K562 (cell line): ENCODE measurements around the gene WTIP. TPM values are rescaled to one million over a fixed set of nuclear protein-coding genes. Genes with fewer than 3 reads are reported as not detected.

Experiments used
- ATAC-seq: fragments of 200-7000 bp; cut with Tn5 transposase; 3 replicates; pipeline ENCODE4 v1.9.1; 2020; ENCODE audit warnings: moderate library complexity
- BruUV-seq: library from RNA; stranded (reverse); fragments of 400-500 nt; replicated peaks from 2 replicates; lab custom pipeline; 2021; lab: Mats Ljungman, UMichigan
- CTCF ChIA-PET: fragments of 300-600 bp; formaldehyde crosslinking; extraction: SDS; loops from one replicate; lab custom pipeline; 2021; ENCODE audit warnings: low intra/inter-chr PET ratio; lab: Yijun Ruan, JAX
- POLR2A ChIA-PET: fragments of 300-600, 350-650 bp; sonication (Branson Sonifier 250); formaldehyde crosslinking; extraction: SDS; loops from one replicate; lab custom pipeline; 2021; ENCODE audit warnings: antibody characterized with exemption, inconsistent platforms; lab: Yijun Ruan, JAX
- DNase-seq, 4 experiments: peaks; one replicate each; pipeline versions ENCODE4 v3.0.0 to v3.0.0-alpha.2; 2011 to 2018; ENCODE audit warnings: low spot score in 3 of 4, mixed read lengths in 3 of 4; ENCODE audit errors: extremely low read depth in 1 of 4
- FAIRE-seq: peaks from 2 replicates; lab custom pipeline; 2011; peaks lifted over from hg19 to GRCh38; lab: Jason Lieb, UNC
- H2AFZ ChIP-seq: 2 replicates; pipeline ENCODE4 v1.6.0; 2011; ENCODE audit warnings: low read depth, low read length, control low read depth, inconsistent platforms
- H3K27ac ChIP-seq: fragments of 200-600 bp; 3 replicates; pipeline ENCODE4 v1.8.0; 2011; ENCODE audit warnings: low read depth, mild to moderate bottlenecking, control low read depth, inconsistent platforms, low read length, moderate library complexity, mixed read lengths; ENCODE audit errors: extremely low read depth
- H3K27me3 ChIP-seq, 2 experiments: fragments of 300-600 bp in 1 of 2; 2 replicates in 1 of 2; 3 replicates in 1 of 2; pipeline versions ENCODE4 v1.6.0 to v1.8.0; 2011; ENCODE audit warnings: inconsistent platforms in 2 of 2, low read length in 2 of 2, mild to moderate bottlenecking in 1 of 2, mixed read lengths in 1 of 2, moderate library complexity in 1 of 2; ENCODE audit not compliant: control insufficient read depth in 2 of 2, insufficient read depth in 2 of 2
- H3K36me3 ChIP-seq: fragments of 300-600 bp; 3 replicates; pipeline ENCODE4 v1.8.0; 2011; ENCODE audit warnings: mild to moderate bottlenecking, low read length, inconsistent platforms; ENCODE audit not compliant: control insufficient read depth, insufficient read depth
- H3K4me1 ChIP-seq, 2 experiments: fragments of 200-600 bp in 1 of 2; replicated peaks in 1 of 2; 2 replicates in 1 of 2; 3 replicates in 1 of 2; pipeline versions ENCODE4 v1.5.1 to v1.8.0; 2011; ENCODE audit warnings: inconsistent platforms in 2 of 2, low read length in 2 of 2, mild to moderate bottlenecking in 1 of 2, mixed read lengths in 1 of 2, moderate library complexity in 1 of 2; ENCODE audit not compliant: control insufficient read depth in 2 of 2, insufficient read depth in 2 of 2
- H3K4me2 ChIP-seq: 2 replicates; pipeline ENCODE4 v1.6.1; 2011; ENCODE audit warnings: low read length, control low read depth, inconsistent platforms, mixed read lengths; ENCODE audit not compliant: insufficient read depth
- H3K4me3 ChIP-seq: fragments of 200-600 bp; sonication (generic), shearing (Covaris generic); 2 replicates; pipeline ENCODE4 v1.5.1; 2016; ENCODE audit warnings: control low read depth, inconsistent platforms
- H3K79me2 ChIP-seq: fragments of 200-600 bp; 3 replicates; pipeline ENCODE4 v1.8.0; 2011; ENCODE audit warnings: low read length, inconsistent platforms; ENCODE audit not compliant: control insufficient read depth, insufficient read depth
- H3K9ac ChIP-seq, 2 experiments: 2 replicates each; pipeline versions ENCODE4 v1.6.0 to v1.6.1; 2011; ENCODE audit warnings: low read depth in 2 of 2, low read length in 2 of 2, control low read depth in 1 of 2, inconsistent platforms in 1 of 2, mild to moderate bottlenecking in 1 of 2, mixed read lengths in 1 of 2; ENCODE audit not compliant: insufficient read depth in 1 of 2
- H3K9me1 ChIP-seq: one replicate; pipeline ENCODE4 v1.6.0; 2011; ENCODE audit warnings: inconsistent platforms, mild to moderate bottlenecking, low read length, moderate library complexity; ENCODE audit not compliant: control insufficient read depth, insufficient read depth
- H3K9me3 ChIP-seq: replicated peaks from 2 replicates; pipeline ENCODE4 v1.5.1; 2011; ENCODE audit warnings: low read depth, low read length, inconsistent platforms; ENCODE audit not compliant: control insufficient read depth, insufficient read depth
- H4K20me1 ChIP-seq: replicated peaks from 2 replicates; pipeline ENCODE4 v1.6.1; 2011; ENCODE audit warnings: low read length, inconsistent platforms, mixed read lengths; ENCODE audit not compliant: control insufficient read depth, insufficient read depth
- CREB1 ChIP-seq, 2 experiments: sonication (generic) in 1 of 2; formaldehyde crosslinking in 1 of 2; IDR thresholded peaks; 2 replicates each; pipeline versions ENCODE4 v1.6.1 to v1.8.0; 2012 to 2022; ENCODE audit warnings: inconsistent platforms in 1 of 2, mild to moderate bottlenecking in 1 of 2, missing genetic modification reagents in 1 of 2, moderate library complexity in 1 of 2
- ERF ChIP-seq: fragments of 450-650 bp; formaldehyde crosslinking; IDR thresholded peaks from 2 replicates; pipeline ENCODE4 v1.4.0; 2020; ENCODE audit warnings: mild to moderate bottlenecking, mixed read lengths
- ETS2 ChIP-seq: IDR thresholded peaks from 2 replicates; pipeline ENCODE4 v1.6.1; 2016; ENCODE audit warnings: borderline replicate concordance, missing genetic modification characterization, mild to moderate bottlenecking, moderate library complexity, missing compliant biosample characterization; ENCODE audit not compliant: poor library complexity, severe bottlenecking
- GABPB1 ChIP-seq: sonication (generic); formaldehyde crosslinking; IDR thresholded peaks from 2 replicates; pipeline ENCODE4 v1.8.0; 2022; ENCODE audit warnings: mild to moderate bottlenecking, missing genetic modification reagents
- HNRNPH1 ChIP-seq: fragments of 200-400 bp; formaldehyde crosslinking; optimal IDR thresholded peaks from 2 replicates; pipeline ENCODE3; 2017; ENCODE audit warnings: low read depth, mild to moderate bottlenecking, low read length, moderate library complexity
- KDM4B ChIP-seq, 2 experiments: fragments of 450-650 bp in 1 of 2; sonication (generic) in 1 of 2; IDR thresholded peaks; 2 replicates each; pipeline ENCODE4 v1.6.1; 2016 to 2017; ENCODE audit warnings: borderline replicate concordance in 2 of 2, antibody characterized with exemption in 1 of 2, low read depth in 1 of 2, mild to moderate bottlenecking in 1 of 2
- MTA3 ChIP-seq: fragments of 450-650 bp; formaldehyde crosslinking; IDR thresholded peaks from 2 replicates; pipeline ENCODE4 v1.6.1; 2017; ENCODE audit warnings: mild to moderate bottlenecking, borderline replicate concordance
- PHF8 ChIP-seq: fragments of 200-600 bp; sonication (generic); IDR thresholded peaks from 2 replicates; pipeline ENCODE4 v1.6.1; 2012; ENCODE audit warnings: mixed run types, mild to moderate bottlenecking, inconsistent platforms, low read length, moderate library complexity, borderline replicate concordance
- PPARD ChIP-seq: fragments of 250-450 bp; sonication (Bioruptor Pico); IDR thresholded peaks from 2 replicates; pipeline ENCODE4 v1.8.0; 2022; ENCODE audit warnings: inconsistent platforms, mild to moderate bottlenecking, moderate library complexity
- PRMT5 ChIP-seq: sonication (generic); formaldehyde crosslinking; IDR thresholded peaks from 2 replicates; pipeline ENCODE4 v1.5.0; 2020; ENCODE audit warnings: missing genetic modification reagents
- PRPF4 ChIP-seq: fragments of 200-400 bp; formaldehyde crosslinking; IDR thresholded peaks from one replicate; pipeline ENCODE4 v1.6.1; 2017; ENCODE audit warnings: low read length, low read depth, mild to moderate bottlenecking; ENCODE audit not compliant: insufficient read depth, poor library complexity, severe bottlenecking
- RBM39 ChIP-seq: fragments of 200-400 bp; formaldehyde crosslinking; optimal IDR thresholded peaks from 2 replicates; pipeline ENCODE3; 2018; ENCODE audit warnings: low read depth, low read length
- TCF3 ChIP-seq: sonication (generic); formaldehyde crosslinking; IDR thresholded peaks from 2 replicates; pipeline ENCODE4 v1.4.0; 2020; ENCODE audit warnings: mild to moderate bottlenecking, missing genetic modification reagents
- WGBS: fragments of 100-300 bp; shearing (Covaris generic); methylation state at CpG from one replicate; pipeline ENCODE4 v1.1.6; 2016; ENCODE audit warnings: low coverage, mixed read lengths; ENCODE audit not compliant: insufficient coverage; ENCODE audit errors: missing lambda C conversion rate; 5-methylcytosine and 5-hydroxymethylcytosine counted together
- in situ Hi-C: fragments of 300-500 bp; cut with MboI; formaldehyde crosslinking; loops from 4 replicates; pipeline ENCODE4 v1.15.0; 2018; ENCODE audit warnings: inconsistent platforms, mixed read lengths
- intact Hi-C: fragments of 100-400 bp; cut with micrococcal nuclease; formaldehyde crosslinking; loops from 2 replicates; pipeline ENCODE4 v1.14.2; 2022
- polyA plus RNA-seq, 8 experiments: library from polyadenylated mRNA; depleted of rRNA in 4 of 8; stranded (reverse) in 5 of 8; unstranded in 3 of 8; fragments of >200 nt; fragmentation: Nextera tagmentation in 2 of 8; fragmentation: Illumina TruSeq in 1 of 8; extraction: Ambion mirVana in 2 of 8; extraction: Trizol in 1 of 8; gene quantifications; 2 replicates each; pipeline versions ENCODE4 v1.2.1 to v1.2.3, GENCODE V29; 2011 to 2014; ENCODE audit warnings: inconsistent platforms in 1 of 8, missing spikeins in 1 of 8
- total RNA-seq, 7 experiments: library from RNA; depleted of rRNA in 6 of 7; stranded (reverse); fragments of >200 nt in 6 of 7; fragmentation: Illumina TruSeq in 2 of 7; extraction: Trizol in 2 of 7; gene quantifications; 2 replicates each; pipeline versions ENCODE4 v1.2.1 to v1.2.3, GENCODE V29; 2011 to 2021; ENCODE audit warnings: low replicate concordance in 1 of 7
- TF ChIP-seq, protein P1 (sequence below): fragments of 450-650 bp; formaldehyde crosslinking; IDR thresholded peaks from 2 replicates; pipeline ENCODE4 v1.4.0; 2020; ENCODE audit warnings: mild to moderate bottlenecking, moderate library complexity

WTIP gene
- total and polyA plus RNA-seq, 9 of the 15 experiments (the other 6 are each of a cell fraction or from before 2014, with no cell fraction given): under 0.01 to 0.54 (median 0.27) TPM; not detected in 1

DNA sequence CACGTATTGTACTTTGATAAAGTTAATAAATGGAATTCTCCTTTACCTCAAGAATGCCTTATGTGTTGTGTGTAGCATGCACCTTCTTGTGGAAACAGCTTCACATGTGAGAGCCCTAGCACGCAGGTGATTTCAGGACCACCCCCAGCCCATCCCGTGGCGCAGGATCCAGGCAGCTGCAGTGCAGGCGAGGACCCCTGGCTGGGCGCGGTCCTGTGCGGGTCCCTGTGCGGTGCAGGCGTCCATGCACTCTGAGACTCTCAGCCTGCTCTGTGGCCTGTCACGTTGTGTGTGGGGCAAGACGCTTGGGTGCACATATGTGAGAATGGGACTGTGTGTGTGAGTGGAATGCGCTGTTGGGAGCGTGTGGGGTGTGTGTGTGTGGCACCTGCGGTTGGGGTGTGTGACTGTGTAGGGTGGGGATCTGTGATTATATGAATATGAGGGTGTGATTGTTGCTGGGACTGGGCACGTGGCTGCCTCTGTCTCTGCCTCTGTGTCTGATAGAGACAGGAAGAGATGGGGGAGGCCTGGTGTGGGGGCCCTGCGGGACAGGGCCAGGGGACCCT, 30.8 kb downstream of the WTIP start:
- in situ Hi-C loops (no loop called here), intact Hi-C loops (no loop called here)
- ChIA-PET POLR2A (no interaction called here), CTCF (no interaction called here)
- TF ChIP-seq ETS2 (tag): no peak
- TF ChIP-seq RBM39: no peak
- no peak for TF ChIP-seq ERF (CRISPR knock-in tag)
- no peak for TF ChIP-seq KDM4B (IDR thresholded peaks at IDR 0.05; ENCODE audit: borderline replicate concordance in 2 of 2, low read depth in 1 of 2)
- TF ChIP-seq PHF8: no peak
- no peak for TF ChIP-seq PRMT5 (CRISPR knock-in tag)
- TF ChIP-seq TCF3: no peak
- no peak for TF ChIP-seq PPARD (CRISPR knock-in tag)
- TF ChIP-seq, protein P1, sequence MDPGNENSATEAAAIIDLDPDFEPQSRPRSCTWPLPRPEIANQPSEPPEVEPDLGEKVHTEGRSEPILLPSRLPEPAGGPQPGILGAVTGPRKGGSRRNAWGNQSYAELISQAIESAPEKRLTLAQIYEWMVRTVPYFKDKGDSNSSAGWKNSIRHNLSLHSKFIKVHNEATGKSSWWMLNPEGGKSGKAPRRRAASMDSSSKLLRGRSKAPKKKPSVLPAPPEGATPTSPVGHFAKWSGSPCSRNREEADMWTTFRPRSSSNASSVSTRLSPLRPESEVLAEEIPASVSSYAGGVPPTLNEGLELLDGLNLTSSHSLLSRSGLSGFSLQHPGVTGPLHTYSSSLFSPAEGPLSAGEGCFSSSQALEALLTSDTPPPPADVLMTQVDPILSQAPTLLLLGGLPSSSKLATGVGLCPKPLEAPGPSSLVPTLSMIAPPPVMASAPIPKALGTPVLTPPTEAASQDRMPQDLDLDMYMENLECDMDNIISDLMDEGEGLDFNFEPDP (CRISPR knock-in tag): no peak
- TF ChIP-seq CREB1 (IDR thresholded peaks at IDR 0.05): no peak
- TF ChIP-seq CREB1 (CRISPR knock-in tag; IDR thresholded peaks at IDR 0.05): no peak
- no peak for TF ChIP-seq HNRNPH1
- TF ChIP-seq GABPB1 (CRISPR knock-in tag): no peak
- no peak for TF ChIP-seq MTA3
- no peak for TF ChIP-seq PRPF4
- Histone ChIP-seq H3K27ac (no peak overlapping the region), H3K4me2 (no peak overlapping the region), H3K27me3 (peaks cover 2 to 10% of the 10 kb centered on the region in 2 experiments; a peak in 2 of 5 replicates), H3K9me1 (no peaks in the 10 kb centered on the region), H4K20me1 (no peaks in the 10 kb centered on the region), H3K4me3 (no peak overlapping the region), H3K4me1 (peaks cover 4 to 7% of the 10 kb centered on the region in 2 experiments; a peak in 2 of 5 replicates), H3K9ac (no peak overlapping the region), H3K79me2 (no peaks in the 10 kb centered on the region), H3K36me3 (no peaks in the 10 kb centered on the region), H2AFZ (no peak overlapping the region), H3K9me3 (0 out of 2 replicates have a peak, but pooled peaks cover 3% of the 10 kb centered on the region)
- ATAC-seq (no peak), FAIRE-seq (no peak), DNase-seq (no peak)
- 2% methylated on average over 17 of the region's 17 CpGs for WGBS
- BruUV-seq: no TSS peak
